Ishikawa (cell line): Measurements from ENCODE around the gene FOXO3.
A peak's percentile ranks its signal among the peaks of the same experiment; 100 is the strongest.

Experiments
- CEBPB ChIP-seq: IDR thresholded peaks from 2 replicates; pipeline ENCODE4 v1.6.1; 2012
- CREB1 ChIP-seq: IDR thresholded peaks from 2 replicates; pipeline ENCODE4 v1.6.1; 2012; ENCODE audit warnings: low read depth
- EGR1 ChIP-seq: IDR thresholded peaks from 2 replicates; pipeline ENCODE4 v1.6.1; 2012
- EP300 ChIP-seq: IDR thresholded peaks from 2 replicates; pipeline ENCODE4 v1.6.1; 2012; ENCODE audit warnings: borderline replicate concordance
- FOXM1 ChIP-seq: IDR thresholded peaks from 2 replicates; pipeline ENCODE4 v1.6.1; 2012; ENCODE audit warnings: low read depth, borderline replicate concordance
- NFIC ChIP-seq: IDR thresholded peaks from 2 replicates; pipeline ENCODE4 v1.6.1; 2012
- RAD21 ChIP-seq: IDR thresholded peaks from 2 replicates; pipeline ENCODE4 v1.6.1; 2012; ENCODE audit warnings: low read depth
- TAF1 ChIP-seq: IDR thresholded peaks from 2 replicates; pipeline ENCODE4 v1.6.1; 2012; ENCODE audit warnings: low read depth, mild to moderate bottlenecking
- TCF12 ChIP-seq: IDR thresholded peaks from 2 replicates; pipeline ENCODE4 v1.6.1; 2012; ENCODE audit warnings: low read depth
- TEAD4 ChIP-seq: IDR thresholded peaks from 2 replicates; pipeline ENCODE4 v1.6.1; 2012
- YY1 ChIP-seq: IDR thresholded peaks from 2 replicates; pipeline ENCODE4 v1.6.1; 2012; ENCODE audit warnings: low read depth
- ZBTB7A ChIP-seq: IDR thresholded peaks from 2 replicates; pipeline ENCODE4 v1.6.1; 2012; ENCODE audit warnings: low read depth
- TF ChIP-seq, protein P1 (sequence below): IDR thresholded peaks from 2 replicates; pipeline ENCODE4 v1.6.1; 2012; ENCODE audit warnings: low read depth, mild to moderate bottlenecking
- TF ChIP-seq, protein P2 (sequence below): IDR thresholded peaks from 2 replicates; pipeline ENCODE4 v1.6.1; 2012
- TF ChIP-seq, protein P3 (sequence below): IDR thresholded peaks from 2 replicates; pipeline ENCODE4 v1.6.1; 2012

Gene FOXO3

DNA sequence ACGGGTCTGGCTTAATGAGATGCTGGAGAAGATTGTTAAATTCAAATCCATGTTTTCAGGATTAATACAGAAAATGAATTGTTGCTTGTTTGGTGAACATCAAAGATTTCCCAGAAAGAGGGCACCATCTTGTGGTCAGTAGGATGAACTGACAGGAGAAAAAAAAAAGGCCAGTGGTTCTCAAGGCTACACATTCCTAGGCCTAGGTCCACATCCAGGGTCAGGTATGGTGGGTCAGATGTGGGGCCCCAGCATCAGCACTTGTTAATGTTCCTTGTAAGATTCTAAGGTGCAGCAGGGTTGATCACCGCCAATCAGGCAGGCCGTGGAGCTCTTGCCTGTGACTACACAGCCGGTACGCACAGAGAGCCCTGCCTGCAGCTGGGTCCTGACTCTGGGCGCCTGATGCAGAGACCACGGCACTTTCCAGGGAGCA, 34.0 kb upstream of the FOXO3 start:
- TF ChIP-seq, protein P1, sequence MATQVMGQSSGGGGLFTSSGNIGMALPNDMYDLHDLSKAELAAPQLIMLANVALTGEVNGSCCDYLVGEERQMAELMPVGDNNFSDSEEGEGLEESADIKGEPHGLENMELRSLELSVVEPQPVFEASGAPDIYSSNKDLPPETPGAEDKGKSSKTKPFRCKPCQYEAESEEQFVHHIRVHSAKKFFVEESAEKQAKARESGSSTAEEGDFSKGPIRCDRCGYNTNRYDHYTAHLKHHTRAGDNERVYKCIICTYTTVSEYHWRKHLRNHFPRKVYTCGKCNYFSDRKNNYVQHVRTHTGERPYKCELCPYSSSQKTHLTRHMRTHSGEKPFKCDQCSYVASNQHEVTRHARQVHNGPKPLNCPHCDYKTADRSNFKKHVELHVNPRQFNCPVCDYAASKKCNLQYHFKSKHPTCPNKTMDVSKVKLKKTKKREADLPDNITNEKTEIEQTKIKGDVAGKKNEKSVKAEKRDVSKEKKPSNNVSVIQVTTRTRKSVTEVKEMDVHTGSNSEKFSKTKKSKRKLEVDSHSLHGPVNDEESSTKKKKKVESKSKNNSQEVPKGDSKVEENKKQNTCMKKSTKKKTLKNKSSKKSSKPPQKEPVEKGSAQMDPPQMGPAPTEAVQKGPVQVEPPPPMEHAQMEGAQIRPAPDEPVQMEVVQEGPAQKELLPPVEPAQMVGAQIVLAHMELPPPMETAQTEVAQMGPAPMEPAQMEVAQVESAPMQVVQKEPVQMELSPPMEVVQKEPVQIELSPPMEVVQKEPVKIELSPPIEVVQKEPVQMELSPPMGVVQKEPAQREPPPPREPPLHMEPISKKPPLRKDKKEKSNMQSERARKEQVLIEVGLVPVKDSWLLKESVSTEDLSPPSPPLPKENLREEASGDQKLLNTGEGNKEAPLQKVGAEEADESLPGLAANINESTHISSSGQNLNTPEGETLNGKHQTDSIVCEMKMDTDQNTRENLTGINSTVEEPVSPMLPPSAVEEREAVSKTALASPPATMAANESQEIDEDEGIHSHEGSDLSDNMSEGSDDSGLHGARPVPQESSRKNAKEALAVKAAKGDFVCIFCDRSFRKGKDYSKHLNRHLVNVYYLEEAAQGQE, result no peak
- TF ChIP-seq CEBPB (no peak), YY1 (no peak), TCF12 (no peak), TEAD4 (0 out of 2 replicates have a peak, but pooled peaks have one; percentile 26), EP300 (no peak), FOXM1 (no peak), EGR1 (no peak), ZBTB7A (no peak), RAD21 (peak; percentile 88), TAF1 (no peak)
- TF ChIP-seq, protein P2, sequence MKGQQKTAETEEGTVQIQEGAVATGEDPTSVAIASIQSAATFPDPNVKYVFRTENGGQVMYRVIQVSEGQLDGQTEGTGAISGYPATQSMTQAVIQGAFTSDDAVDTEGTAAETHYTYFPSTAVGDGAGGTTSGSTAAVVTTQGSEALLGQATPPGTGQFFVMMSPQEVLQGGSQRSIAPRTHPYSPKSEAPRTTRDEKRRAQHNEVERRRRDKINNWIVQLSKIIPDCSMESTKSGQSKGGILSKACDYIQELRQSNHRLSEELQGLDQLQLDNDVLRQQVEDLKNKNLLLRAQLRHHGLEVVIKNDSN, result no peak
- TF ChIP-seq, protein P3, sequence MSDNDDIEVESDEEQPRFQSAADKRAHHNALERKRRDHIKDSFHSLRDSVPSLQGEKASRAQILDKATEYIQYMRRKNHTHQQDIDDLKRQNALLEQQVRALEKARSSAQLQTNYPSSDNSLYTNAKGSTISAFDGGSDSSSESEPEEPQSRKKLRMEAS, result no peak

DNA sequence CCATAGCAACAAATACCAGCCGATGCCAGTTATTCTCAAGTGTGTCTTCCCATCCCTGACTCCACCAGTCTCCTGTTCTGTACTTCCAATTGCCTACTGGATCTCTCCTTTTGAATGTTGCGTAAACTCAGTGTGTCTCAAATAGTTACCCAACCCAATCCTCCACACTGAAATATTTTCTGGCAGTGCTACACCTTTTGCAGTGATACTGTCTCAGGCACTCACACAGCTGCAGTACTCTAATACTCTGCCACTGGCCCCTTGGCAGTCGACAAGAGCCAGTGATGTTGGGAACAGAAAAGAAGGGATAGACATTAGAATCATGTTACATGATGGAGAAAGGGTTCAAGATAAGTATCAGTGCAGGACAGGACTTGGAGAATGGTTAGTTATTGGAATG, 31.8 kb upstream of the FOXO3 start:
- TF ChIP-seq NFIC (no peak), EP300 (no peak), YY1 (no peak), TCF12 (no peak), FOXM1 (no peak), RAD21 (no peak), EGR1 (no peak), TAF1 (no peak), ZBTB7A (no peak), TEAD4 (no peak), CREB1 (no peak), CEBPB (no peak)
- TF ChIP-seq, protein P2, result no peak
- TF ChIP-seq, protein P3, result no peak
- TF ChIP-seq, protein P1, result no peak

DNA sequence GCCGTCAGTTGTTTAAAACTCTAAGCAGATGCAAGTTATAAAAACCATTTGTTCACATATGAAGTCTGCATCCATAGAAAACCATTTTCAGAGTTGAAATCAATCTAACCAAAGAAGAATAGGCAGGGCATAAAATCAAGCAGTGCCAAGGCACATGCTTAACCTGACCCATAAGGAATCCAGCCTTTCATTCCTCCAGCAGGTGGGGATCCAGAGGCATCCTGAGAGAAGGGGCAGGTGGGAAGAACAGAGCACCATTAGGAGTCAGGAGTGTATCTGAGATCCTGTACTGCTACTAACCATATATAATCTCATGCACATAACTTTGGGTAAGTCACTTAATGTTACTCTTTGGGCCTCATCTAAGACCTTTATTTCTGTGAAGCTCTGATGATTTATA, 29.4 kb upstream of the FOXO3 start:
- TF ChIP-seq, protein P3, result no peak
- TF ChIP-seq CREB1, result no peak

DNA sequence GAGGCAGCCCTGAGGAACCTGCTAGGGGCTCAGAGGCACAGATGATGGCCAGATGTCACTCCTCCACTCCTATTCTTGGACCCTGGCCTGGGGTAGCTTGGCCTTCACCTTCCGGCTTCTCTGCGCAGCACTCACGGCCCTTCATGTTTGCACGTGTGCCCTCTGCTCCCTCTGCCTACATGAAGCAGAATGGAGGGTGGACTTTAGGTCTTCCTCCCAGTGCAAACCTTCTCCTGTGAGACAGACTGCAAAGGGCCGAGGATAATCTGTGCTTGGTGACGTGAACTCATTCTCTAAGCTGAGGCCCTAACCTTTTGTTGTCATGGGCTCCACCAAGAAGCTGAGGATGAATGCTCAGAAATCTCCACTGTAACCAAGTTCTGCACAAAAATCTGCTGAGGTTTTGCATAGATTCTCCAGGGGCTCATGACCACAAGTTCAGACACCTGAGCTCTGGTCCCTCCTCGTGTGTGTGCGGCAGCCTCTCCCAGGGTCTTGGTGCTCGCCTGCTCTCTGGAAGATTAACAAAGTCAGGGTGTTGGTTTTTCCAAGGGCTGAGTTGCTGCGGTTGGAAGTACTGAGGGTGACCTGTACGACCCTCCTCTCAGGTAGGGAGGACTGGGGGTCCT, 25.5 kb upstream of the FOXO3 start:
- TF ChIP-seq, protein P1, result no peak
- TF ChIP-seq, protein P2, result no peak
- TF ChIP-seq EGR1 (no peak), CEBPB (no peak), FOXM1 (no peak), NFIC (no peak), ZBTB7A (no peak), EP300 (no peak), TEAD4 (no peak), TCF12 (no peak), CREB1 (no peak)
